Activated CD4-positive, alpha-beta T cell treated with anti-CD3 and anti-CD28 coated beads for 4 hours (primary cell): ENCODE data around the gene NMD3.
A peak's percentile ranks its signal among the peaks of the same experiment; 100 is the strongest.
"Not testable (repeated sequence)": the region's sequence is repeated elsewhere in the genome, so short reads cannot be mapped to it uniquely, and the experiment has no call there.

Experiments used
- DNase-seq, 2 donors: peaks; one replicate each; pipeline ENCODE4 v3.0.0-alpha.2; 2020

The NMD3 gene

GRCh38 chr3:161231861-161232260 lies 10.8 kb downstream of the NMD3 start:
- no peak for DNase-seq

- DNase-seq = no peak
Measured at GRCh38 chr3:161233557-161233956, 12.4 kb downstream of the NMD3 start.

GRCh38 chr3:161236240-161236639 lies 15.1 kb downstream of the NMD3 start:
- DNase-seq = no peak

GRCh38 chr3:161239700-161240099 lies 18.6 kb downstream of the NMD3 start:
- DNase-seq = no peak

- DNase-seq = no peak
Measured at GRCh38 chr3:161244538-161244937, 23.4 kb downstream of the NMD3 start.

GRCh38 chr3:161247049-161247448 lies 25.9 kb downstream of the NMD3 start:
- DNase-seq = no peak

GRCh38 chr3:161250116-161250515 lies 29.0 kb downstream of the NMD3 start:
- no peak for DNase-seq

GRCh38 chr3:161251716-161252115 lies 30.6 kb downstream of the NMD3 start:
- no peak for DNase-seq

- no peak for DNase-seq
Measured at GRCh38 chr3:161252143-161252542, 31.0 kb downstream of the NMD3 start.

GRCh38 chr3:161253711-161254110 lies 32.6 kb downstream of the NMD3 start:
- no peak for DNase-seq

- DNase-seq = no peak
Measured at GRCh38 chr3:161254861-161255260, 33.8 kb downstream of the NMD3 start.

GRCh38 chr3:161263057-161263456 lies 41.9 kb downstream of the NMD3 start:
- no peak for DNase-seq

- DNase-seq = no peak
Measured at GRCh38 chr3:161264852-161265251, 43.7 kb downstream of the NMD3 start.

GRCh38 chr3:161265916-161266571 lies 44.9 kb downstream of the NMD3 start:
- DNase-seq = no peak

- DNase-seq = no peak
Measured at GRCh38 chr3:161266731-161267150, 45.6 kb downstream of the NMD3 start.

GRCh38 chr3:161267646-161268045 lies 46.5 kb downstream of the NMD3 start:
- no peak for DNase-seq

- DNase-seq = no peak
Measured at GRCh38 chr3:161268601-161269000, 47.5 kb downstream of the NMD3 start.

- DNase-seq = no peak
Measured at GRCh38 chr3:161270991-161271390, 49.9 kb downstream of the NMD3 start.

GRCh38 chr3:161271646-161272045 lies 50.5 kb downstream of the NMD3 start:
- DNase-seq = no peak

GRCh38 chr3:161272524-161272923 lies 51.4 kb downstream of the NMD3 start:
- DNase-seq = no peak

GRCh38 chr3:161273589-161274218 lies 52.6 kb downstream of the NMD3 start:
- peak; percentile 34 to 45 for DNase-seq

- DNase-seq = peak; percentile 16 to 37
Measured at GRCh38 chr3:161274691-161275298, 53.7 kb downstream of the NMD3 start.

- DNase-seq = no peak
Measured at GRCh38 chr3:161275919-161276318, 54.8 kb downstream of the NMD3 start.

- not testable (repeated sequence) for DNase-seq
Measured at GRCh38 chr3:161282387-161282786, 61.3 kb downstream of the NMD3 start.
